AG10803 (cell line): Measurements from ENCODE around the gene ADCY9.

Source experiments
- DNase-seq: peaks from one replicate; pipeline ENCODE4 v3.0.0; 2010; ENCODE audit warnings: low read depth
- H3K4me3 ChIP-seq: 2 replicates; pipeline ENCODE4 v1.5.1; 2011; ENCODE audit warnings: mild to moderate bottlenecking, low read length, control low read depth
- CTCF ChIP-seq: conservative IDR thresholded peaks from 2 replicates; pipeline ENCODE4 v1.5.1; 2011; ENCODE audit warnings: mild to moderate bottlenecking, low read length, control low read depth, inconsistent platforms

The ADCY9 gene

GRCh38 chr16:4033951-4034350 is 82.3 kb downstream of the ADCY9 start:
- no peak overlapping the region for H3K4me3 ChIP-seq
- TF ChIP-seq CTCF = no peak
- DNase-seq = no peak

GRCh38 chr16:4032768-4033167 is 83.5 kb downstream of the ADCY9 start:
- H3K4me3 ChIP-seq = no peak overlapping the region
- peak; percentile 53 for DNase-seq
- no peak for TF ChIP-seq CTCF

GRCh38 chr16:4028144-4028543 is 88.1 kb downstream of the ADCY9 start:
- H3K4me3 ChIP-seq = no peak overlapping the region
- no peak for TF ChIP-seq CTCF
- no peak for DNase-seq

GRCh38 chr16:4026854-4027253 is 89.4 kb downstream of the ADCY9 start:
- no peak for DNase-seq
- TF ChIP-seq CTCF = no peak
- H3K4me3 ChIP-seq = no peak overlapping the region

- no peak overlapping the region for H3K4me3 ChIP-seq
- DNase-seq = no peak
- no peak for TF ChIP-seq CTCF
These were observed 90.8 kb downstream of the ADCY9 start for GRCh38 chr16:4025428-4025827.

GRCh38 chr16:4021916-4022315 is 94.3 kb downstream of the ADCY9 start:
- TF ChIP-seq CTCF = no peak
- no peak for DNase-seq
- H3K4me3 ChIP-seq = no peak overlapping the region

- TF ChIP-seq CTCF = no peak
- no peak overlapping the region for H3K4me3 ChIP-seq
- DNase-seq = no peak
These were observed 95.0 kb downstream of the ADCY9 start for GRCh38 chr16:4021070-4021779.
